GM23248 (cell line): ENCODE data around the gene FBXO42.

Source experiments
- EZH2 ChIP-seq: fragments of 200-600 bp; sonication (generic); IDR thresholded peaks from 2 replicates; pipeline ENCODE4 v1.6.1; 2018; ENCODE audit warnings: antibody characterized with exemption, mild to moderate bottlenecking; ENCODE audit not compliant: insufficient read depth, poor library complexity, severe bottlenecking
- EZH2phosphoT487 ChIP-seq: fragments of 200-600 bp; sonication (generic); IDR thresholded peaks from 2 replicates; pipeline ENCODE4 v1.6.1; 2018; ENCODE audit warnings: antibody characterized with exemption, moderate library complexity, mild to moderate bottlenecking, low read depth; ENCODE audit not compliant: insufficient read depth

- no peak for TF ChIP-seq EZH2
- no peak for TF ChIP-seq EZH2phosphoT487
Observed at GRCh38 chr1:16300436-16300835, 51.8 kb downstream of the FBXO42 start.
